Fibroblast of villous mesenchyme (primary cell): ENCODE measurements around the gene ELP4. TPM values are rescaled to one million over a fixed set of nuclear protein-coding genes. Genes with fewer than 3 reads are reported as not detected.
"Not testable (repeated sequence)": the region's sequence is repeated elsewhere in the genome, so short reads cannot be mapped to it uniquely, and the experiment has no call there.

Source experiments
- DNase-seq: peaks from one replicate; pipeline ENCODE4 v3.0.0-alpha.2; 2010; ENCODE audit warnings: low read depth
- H3K4me3 ChIP-seq: 2 replicates; pipeline ENCODE4 v1.5.1; 2011; ENCODE audit warnings: low read depth, mild to moderate bottlenecking, low read length
- total RNA-seq: library from RNA; depleted of rRNA; stranded (reverse); fragments of >200 nt; gene quantifications from 2 replicates; pipeline ENCODE4 v1.2.3, GENCODE V29; 2012
- TF ChIP-seq, protein P1 (sequence below): IDR thresholded peaks from 2 replicates; pipeline ENCODE4 v1.5.1; 2012; ENCODE audit warnings: low read depth, mild to moderate bottlenecking, low read length; ENCODE audit not compliant: insufficient read depth

The ELP4 gene
- total RNA-seq, 1 donor: 19.0 TPM

DNA sequence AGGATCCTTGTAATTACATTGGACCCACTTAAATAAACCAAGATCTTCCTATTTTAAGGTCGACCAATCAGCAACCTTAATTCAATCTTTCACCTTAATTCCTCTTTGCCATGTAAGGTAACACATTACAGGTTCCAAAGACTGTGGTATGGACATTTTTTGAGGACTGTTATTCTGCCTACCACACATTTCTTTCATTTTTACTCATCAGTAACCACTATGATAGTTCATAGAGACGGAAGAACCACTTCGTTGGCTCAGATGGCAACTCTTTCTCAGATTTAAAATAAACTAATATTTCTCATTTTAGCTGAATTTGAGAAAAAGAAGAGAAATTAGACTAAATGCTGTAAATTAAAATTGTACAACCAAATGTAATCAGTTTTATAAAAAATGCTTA lies 205.3 kb downstream of the ELP4 start:
- TF ChIP-seq, protein P1, sequence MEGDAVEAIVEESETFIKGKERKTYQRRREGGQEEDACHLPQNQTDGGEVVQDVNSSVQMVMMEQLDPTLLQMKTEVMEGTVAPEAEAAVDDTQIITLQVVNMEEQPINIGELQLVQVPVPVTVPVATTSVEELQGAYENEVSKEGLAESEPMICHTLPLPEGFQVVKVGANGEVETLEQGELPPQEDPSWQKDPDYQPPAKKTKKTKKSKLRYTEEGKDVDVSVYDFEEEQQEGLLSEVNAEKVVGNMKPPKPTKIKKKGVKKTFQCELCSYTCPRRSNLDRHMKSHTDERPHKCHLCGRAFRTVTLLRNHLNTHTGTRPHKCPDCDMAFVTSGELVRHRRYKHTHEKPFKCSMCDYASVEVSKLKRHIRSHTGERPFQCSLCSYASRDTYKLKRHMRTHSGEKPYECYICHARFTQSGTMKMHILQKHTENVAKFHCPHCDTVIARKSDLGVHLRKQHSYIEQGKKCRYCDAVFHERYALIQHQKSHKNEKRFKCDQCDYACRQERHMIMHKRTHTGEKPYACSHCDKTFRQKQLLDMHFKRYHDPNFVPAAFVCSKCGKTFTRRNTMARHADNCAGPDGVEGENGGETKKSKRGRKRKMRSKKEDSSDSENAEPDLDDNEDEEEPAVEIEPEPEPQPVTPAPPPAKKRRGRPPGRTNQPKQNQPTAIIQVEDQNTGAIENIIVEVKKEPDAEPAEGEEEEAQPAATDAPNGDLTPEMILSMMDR: no peak
- no peak overlapping the region for H3K4me3 ChIP-seq
- DNase-seq: no peak

DNA sequence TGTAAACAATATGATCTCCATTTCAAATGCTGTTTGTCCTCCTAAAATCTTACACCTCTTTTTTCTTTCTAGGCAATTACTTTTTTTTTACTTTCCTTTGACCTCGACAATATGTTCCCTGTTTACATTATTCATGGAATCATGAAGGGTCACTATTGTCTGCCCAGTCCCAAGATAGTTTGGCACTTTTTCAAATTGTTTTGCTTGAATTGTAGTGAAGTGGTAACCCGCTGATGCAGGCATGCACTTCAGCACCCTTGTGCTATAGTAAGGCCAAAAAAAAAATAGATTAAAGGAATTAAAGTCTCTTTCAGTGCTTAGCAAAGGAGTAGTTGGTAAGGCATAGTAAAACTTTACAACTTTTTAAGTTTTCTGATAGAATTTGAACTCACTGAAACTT lies 210.7 kb downstream of the ELP4 start:
- no peak overlapping the region for H3K4me3 ChIP-seq
- no peak for DNase-seq
- TF ChIP-seq, protein P1: no peak

DNA sequence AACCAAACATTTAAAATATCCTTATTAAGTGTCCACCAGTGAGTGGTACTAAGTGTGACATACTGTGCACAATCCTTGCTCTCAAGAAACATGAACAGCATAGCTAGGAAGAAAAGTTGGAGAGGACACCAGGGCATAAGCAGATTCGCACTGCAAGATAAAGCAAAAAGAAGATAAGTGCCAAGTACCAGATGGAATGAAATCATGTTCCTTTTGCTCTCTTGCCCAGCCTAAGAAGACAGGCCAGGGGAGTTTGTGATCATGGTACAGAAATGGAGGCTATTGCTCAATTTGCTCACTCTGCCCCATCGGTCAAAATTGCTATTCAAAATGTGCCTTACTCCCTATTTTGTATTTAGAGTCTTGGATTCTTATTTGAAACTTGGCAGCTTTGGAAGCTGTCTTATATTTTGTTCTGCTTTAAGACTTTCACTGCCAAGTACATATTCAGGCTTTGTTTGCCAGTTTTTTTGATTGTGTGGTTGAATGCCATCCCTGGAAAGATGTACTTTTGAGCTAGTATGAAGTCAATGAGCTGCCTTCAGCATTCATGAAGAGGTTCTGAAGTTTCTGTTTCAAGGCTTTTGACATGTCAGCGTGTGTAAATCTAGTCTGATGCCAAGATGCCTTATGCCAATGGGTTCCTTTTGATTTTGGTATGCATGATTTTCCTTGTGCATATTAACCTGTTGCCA lies 211.3 kb downstream of the ELP4 start:
- no peak for DNase-seq
- TF ChIP-seq, protein P1: no peak
- no peak overlapping the region for H3K4me3 ChIP-seq

DNA sequence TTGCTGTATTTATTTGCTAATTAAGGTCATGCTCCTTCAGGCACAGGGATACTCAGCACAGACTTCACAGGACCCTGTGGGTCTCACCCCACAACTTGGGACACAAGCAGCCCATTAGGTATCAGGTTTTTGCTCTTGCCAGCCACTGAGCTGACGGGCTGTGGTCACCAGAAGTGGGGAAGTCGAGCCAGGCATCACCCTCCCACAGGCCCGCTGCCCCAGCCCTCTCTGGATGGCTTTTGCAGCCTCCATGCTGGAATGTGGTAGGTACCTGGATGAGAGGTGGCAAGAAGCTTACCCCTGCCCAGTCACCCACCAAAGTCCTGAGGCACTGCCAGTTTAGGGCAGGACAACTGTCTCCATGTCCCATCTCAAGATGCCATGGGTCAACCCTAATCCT lies 213.2 kb downstream of the ELP4 start:
- H3K4me3 ChIP-seq: no peak overlapping the region
- TF ChIP-seq, protein P1: no peak
- no peak for DNase-seq

DNA sequence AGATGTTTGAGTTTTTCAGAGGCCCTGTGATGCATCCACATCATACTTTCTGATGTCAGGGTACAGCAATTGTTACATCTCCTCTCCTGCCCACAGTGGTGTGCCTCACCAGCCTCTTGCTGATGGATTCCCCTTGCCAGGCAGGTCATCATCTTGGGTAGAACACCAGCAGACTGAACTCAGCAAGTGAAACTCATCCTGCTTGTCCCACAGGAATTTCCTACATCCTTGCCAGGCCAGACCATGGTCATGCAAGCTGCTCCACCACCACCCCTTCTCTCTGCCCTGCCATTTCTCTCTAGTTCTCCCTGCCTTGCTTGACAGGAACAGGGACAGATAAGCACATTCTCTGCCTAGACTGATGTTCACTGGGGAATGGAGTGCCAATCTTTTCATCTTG lies 215.6 kb downstream of the ELP4 start:
- H3K4me3 ChIP-seq: no peak overlapping the region
- no peak for DNase-seq
- TF ChIP-seq, protein P1: no peak

DNA sequence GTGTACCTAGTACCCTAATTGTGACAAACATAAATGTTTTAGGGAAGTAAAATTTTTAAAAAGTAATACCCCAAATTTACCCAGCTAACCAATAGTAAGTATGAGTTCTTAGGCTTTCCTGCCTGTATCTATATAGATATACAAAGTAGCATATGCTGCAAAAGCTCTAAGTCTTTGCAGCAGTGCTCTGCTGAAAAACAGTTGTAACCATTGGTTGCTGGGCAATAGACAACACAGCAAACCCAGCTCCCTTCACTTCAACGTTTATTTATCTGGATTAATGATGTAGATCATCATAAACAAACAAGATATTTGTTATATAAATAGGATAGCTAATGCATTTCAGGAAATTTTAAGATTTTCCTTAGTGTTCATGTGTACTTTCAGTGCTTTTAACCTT lies 218.9 kb downstream of the ELP4 start:
- no peak for DNase-seq
- TF ChIP-seq, protein P1: no peak
- H3K4me3 ChIP-seq: no peak overlapping the region

DNA sequence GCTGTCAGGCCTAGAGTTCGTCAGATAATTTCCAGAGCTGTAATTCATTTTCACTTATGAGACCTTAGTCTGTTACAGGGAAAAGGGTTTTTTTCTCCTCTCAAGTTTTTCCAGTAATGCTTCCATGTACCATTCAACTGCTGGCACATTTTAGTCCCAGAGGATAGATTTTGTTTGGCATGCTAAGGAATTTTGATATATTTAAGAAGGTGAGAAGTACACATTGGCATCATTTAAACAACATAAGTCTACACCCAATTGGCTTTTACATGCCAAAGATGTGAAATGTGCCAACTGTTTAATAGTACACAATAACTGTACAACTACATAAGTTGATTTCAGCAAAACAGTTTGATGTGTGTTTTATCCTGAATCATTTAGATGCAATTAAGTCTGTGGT lies 230.6 kb downstream of the ELP4 start:
- H3K4me3 ChIP-seq: no peak overlapping the region
- DNase-seq: no peak
- TF ChIP-seq, protein P1: no peak

DNA sequence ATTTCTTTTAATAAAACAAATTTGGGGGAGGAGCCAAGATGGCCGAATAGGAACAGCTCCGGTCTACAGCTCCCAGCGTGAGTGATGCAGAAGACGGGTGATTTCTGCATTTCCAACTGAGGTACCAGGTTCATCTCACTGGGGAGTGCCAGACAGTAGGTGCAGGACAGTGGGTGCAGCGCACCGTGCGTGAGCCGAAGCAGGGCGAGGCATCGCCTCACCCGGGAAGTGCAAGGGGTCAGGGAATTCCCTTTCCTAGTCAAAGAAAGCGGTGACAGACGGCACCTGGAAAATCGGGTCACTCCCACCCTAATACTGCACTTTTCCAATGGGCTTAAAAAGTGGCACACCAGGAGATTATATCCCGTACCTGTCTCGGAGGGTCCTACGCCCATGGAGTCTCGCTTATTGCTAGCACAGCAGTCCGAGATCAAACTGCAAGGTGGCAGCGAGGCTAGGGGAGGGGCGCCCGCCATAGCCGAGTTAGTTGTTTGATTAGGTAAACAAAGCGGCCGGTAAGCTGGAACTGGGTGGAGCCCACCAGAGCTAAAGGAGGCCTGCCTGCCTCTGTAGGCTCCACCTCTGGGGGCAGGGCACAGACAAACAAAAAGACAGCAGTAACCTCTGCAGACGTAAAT lies 231.3 kb downstream of the ELP4 start:
- not testable (repeated sequence) for H3K4me3 ChIP-seq, DNase-seq
